Activated CD4-positive, CD25-positive, alpha-beta regulatory T cell (primary cell): ENCODE results near the gene PM20D1.
"Not testable (repeated sequence)": the region's sequence is repeated elsewhere in the genome, so short reads cannot be mapped to it uniquely, and the experiment has no call there.

Experiments
- DNase-seq, 4 experiments: peaks; one replicate each; lab custom pipeline; 2025; lab: John Stamatoyannopoulos, UW

Gene PM20D1, protein sequence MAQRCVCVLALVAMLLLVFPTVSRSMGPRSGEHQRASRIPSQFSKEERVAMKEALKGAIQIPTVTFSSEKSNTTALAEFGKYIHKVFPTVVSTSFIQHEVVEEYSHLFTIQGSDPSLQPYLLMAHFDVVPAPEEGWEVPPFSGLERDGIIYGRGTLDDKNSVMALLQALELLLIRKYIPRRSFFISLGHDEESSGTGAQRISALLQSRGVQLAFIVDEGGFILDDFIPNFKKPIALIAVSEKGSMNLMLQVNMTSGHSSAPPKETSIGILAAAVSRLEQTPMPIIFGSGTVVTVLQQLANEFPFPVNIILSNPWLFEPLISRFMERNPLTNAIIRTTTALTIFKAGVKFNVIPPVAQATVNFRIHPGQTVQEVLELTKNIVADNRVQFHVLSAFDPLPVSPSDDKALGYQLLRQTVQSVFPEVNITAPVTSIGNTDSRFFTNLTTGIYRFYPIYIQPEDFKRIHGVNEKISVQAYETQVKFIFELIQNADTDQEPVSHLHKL

DNA sequence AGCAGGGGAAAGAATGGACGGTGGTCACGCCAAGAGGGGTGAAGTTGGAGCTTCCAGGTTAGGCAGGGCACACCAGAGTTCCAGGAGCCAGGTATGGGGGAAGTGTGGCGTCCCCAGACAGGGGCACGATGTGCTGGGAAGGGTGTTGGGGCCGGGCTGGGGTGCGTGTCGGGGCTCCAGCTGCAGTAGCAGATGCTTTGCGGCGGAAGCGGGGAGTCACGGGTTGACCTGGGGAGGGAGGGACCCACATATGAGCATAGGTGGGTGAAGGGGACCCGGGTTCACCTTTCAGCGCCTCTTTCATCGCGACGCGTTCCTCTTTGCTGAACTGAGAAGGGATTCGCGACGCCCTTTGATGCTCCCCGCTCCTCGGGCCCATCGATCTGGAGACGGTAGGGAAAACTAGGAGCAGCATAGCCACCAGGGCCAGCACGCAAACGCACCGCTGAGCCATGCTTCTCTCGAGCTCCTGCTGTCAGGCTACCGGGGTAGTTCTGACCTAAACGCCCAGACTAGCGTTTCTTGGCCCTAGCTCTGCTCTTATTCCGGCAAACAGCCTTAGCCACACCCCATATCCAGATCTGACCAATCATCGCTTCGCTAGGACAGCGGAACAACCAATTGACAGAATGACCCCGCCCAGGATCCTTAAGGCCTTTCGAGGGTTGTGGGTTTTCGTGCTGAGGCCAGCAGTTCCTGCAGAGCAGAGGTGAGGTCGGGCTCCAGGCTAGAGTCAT is at the start of gene PM20D1:
PM20D1 (minus strand) TSS at position 514 of the 737 bp plus-strand sequence; CDS start at position 454, 60 bp downstream.
- DNase-seq: peak; percentile 19 to 47 (median 37)

DNA sequence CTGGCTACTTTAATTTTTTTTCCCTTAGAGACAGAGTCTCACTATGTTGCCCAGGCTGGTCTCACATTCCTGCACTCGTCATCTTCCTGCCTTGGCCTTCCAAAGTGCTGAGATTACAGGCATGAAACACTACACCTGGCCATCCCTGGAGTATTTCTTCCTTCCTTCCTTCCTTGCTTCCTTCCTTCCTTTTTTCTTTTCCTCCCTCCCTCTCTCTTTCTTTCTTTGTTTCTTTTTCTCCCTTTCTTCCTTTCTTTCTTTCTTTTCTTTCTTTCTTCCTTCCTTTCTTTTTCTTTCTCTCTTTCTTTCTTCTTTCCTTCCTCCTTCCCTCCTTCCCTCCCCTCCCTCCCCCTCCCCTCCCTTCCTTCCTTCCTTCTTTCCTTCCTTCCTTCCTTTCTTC is 46.4 kb upstream of the PM20D1 start:
- DNase-seq: no peak

DNA sequence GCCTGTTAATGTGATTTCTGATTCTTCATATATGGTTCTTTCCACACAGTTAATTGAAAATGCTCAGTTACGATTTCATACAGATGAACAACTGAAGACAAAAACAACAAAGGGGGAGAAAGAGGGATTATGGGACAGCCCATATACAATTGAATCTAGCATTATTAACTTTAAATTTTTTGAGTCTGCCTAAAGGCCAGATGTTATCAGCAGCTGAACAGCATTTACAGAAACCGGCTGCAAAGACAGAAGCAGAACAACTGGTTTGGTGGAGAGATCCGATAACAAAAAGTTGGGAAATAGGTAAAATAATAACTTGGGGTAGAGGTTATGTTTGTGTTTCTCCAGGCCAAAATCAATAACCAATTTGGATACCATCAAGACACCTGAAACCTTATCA is 44.2 kb upstream of the PM20D1 start:
- not testable (repeated sequence) for DNase-seq

DNA sequence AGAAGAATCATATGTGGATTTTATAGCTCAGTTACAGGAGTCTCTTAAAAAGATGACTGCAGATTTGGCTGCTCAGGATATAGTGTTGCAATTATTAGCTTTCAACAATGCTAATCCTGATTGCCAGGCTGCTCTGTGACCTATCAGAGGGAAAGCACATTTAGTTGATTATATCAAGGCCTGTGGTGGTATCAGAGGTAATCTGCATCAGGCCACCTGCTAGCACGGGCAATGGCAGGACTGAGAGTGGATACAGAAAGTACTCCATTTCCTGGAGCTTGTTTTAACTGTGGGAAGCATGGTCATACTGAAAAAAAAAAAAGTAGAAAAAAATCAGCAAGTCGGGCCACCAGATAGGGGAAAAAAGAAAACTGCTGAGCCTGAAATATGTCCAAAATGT is 42.2 kb upstream of the PM20D1 start:
- not testable (repeated sequence) for DNase-seq

DNA sequence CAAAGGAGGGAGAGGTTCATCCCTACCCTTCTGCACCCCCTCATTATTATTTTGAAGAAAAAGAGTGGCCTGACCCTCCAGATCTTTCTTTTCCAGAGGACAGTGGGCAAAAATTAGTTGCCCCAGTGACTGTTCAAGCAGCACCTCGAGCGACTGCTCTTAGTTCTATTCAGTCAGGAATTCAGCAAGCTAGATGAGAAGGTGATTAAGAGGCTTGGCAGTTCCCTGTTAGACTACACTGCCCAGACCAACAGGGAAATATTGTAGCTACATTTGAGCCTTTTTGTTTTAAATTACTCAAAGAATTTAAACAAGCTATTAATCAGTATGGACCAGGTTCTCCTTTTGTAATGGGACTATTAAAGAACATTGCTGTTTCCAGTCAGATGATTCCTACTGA is 41.5 kb upstream of the PM20D1 start:
- DNase-seq: not testable (repeated sequence)

DNA sequence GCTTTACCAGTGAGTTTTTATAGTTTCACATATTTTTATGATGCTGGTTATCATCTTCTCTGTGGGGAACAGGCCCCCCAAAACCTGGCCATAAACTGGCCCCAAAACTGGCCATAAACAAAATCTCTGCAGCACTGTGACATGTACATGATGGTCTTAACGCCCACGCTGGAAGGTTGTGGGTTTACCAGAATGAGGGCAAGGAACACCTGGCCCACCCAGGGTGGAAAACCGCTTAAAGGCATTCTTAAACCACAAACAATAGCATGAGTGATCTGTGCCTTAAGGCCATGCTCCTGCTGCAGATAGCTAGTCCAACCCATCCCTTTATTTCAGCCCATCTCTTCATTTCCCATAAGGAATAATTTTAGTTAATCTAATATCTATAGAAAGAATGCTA is 40.7 kb upstream of the PM20D1 start:
- DNase-seq: not testable (repeated sequence)

DNA sequence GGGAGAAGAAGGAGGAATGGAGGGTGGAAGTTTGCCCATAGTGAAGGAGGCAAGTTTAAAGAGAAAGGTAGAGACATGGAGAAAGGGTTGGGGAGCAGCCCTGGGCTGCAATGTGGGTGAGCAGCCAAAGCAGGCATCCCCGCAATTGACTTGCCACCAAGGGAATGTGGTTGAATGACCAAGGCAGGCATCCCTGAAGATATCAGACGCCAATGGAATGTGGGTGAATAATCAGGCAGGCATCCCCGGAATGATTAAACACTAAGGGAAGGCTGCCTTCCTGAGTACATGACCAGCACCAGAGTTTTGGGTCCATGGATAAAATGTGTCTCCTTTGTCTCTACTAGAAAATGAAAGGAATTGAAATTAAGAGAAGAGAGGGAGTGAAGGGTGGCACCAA is 39.8 kb upstream of the PM20D1 start:
- DNase-seq: not testable (repeated sequence)

DNA sequence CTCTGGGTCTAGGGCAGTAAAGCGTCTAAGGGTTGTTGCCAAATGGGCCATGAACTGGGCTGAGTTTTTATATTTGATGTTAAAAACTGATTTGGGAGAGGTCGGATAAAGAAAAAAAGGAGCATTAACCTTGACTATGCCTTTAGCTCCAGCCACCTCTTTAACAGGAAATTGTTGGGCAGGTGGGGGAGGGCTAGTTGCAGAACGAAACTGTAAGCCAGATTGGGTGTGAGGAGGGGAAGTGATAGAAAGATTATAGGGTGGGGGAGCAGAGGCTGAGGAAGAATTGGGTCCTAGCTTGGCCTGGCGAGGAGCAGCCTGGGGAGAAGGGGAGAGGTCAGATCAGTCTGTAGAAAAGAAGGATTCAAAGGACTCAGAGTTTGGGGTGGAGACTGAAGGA is 39.1 kb upstream of the PM20D1 start:
- DNase-seq: not testable (repeated sequence)

DNA sequence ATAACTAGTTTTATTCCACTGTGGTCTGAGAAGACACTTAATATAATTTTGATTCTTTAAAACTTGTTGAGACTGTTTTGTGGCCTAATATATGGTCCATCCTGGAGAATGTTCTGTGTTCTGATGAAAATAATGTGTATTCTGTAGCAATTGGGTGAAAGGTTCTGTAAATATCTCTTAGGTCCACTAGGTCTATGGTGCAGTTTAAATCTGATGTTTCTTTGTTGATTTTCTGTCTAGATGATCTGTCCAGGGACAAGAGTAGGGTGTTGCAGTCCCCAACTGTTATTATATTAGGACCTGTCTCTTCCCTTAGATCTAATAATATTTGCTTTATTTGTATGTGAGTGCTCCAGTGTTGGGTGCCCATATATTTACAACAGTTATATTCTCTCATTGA is 33.9 kb upstream of the PM20D1 start:
- DNase-seq: no peak

DNA sequence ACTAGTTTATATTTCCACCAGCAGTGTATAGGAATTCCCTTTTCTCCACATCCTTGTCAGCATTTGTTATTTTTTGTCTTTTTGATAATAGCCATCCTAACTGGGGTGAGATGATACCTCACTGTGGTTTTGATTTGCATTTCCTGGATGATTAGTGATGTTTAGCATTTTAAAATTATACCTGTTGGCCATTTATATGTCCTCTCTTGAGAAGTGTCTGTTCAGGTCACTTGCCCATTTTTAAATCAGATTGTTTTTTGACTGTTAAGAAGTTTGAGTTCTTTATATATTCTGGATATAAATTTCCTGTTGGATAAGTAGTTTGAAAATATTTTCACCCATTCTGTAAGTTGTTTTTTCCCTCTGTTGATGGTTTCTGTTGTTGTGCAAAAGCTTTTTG is 31.0 kb upstream of the PM20D1 start:
- DNase-seq: no peak

DNA sequence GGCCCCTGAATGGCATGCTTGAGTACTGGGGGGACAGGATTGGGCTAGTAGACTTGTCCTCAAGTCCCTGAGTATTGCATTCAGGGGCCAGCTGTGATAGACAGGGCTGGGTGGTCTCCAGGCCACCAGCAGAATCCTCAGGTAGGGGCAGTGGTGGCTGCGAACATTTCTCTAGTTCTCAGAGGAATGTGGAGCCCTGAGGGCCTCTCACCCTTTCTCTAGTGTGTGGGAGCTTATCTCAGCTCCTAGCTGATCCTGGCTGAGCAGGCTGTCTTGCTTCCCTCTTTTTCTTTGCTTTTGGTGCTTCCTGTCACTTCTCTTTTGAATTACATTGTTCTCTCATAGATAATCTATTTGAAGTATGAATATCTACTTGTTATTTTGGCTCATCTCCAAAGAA is 30.0 kb upstream of the PM20D1 start:
- no peak for DNase-seq

DNA sequence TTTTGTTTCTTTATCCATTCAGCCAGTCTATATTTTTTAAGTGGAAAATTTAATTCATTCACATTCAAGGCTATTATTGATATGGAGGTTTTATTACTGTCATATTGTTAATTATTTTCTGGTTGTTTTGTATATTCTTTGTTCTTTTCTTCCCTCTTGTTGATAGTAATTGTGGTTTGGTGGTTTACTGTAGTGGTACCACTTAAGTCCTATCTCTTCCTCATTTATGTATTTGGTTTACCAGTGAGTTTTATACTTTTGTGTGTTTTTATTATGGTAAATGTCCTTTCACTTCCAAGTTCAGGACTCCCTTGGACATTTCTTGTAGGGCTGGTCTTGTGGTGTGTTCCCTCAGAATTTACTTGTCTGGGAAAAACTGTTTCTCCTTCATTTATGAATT is 28.1 kb upstream of the PM20D1 start:
- DNase-seq: no peak

DNA sequence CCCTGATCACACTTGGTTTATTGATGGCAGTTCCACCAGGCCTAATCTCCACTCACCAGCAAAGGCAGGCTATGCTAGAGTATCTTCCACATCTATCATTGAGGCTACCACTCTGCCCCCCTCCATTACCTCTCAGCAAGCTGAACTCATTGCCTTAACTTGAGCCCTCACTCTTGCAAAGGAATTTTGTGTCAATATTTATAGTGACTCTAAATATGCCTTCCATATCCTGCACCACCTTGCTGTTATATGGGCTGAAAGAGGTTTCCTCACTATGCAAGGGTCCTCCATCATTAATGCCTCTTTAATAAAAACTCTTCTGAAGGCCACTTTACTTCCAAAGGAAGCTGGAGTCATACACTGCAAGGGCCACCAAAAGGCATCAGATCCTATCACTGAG is 23.2 kb upstream of the PM20D1 start:
- not testable (repeated sequence) for DNase-seq

DNA sequence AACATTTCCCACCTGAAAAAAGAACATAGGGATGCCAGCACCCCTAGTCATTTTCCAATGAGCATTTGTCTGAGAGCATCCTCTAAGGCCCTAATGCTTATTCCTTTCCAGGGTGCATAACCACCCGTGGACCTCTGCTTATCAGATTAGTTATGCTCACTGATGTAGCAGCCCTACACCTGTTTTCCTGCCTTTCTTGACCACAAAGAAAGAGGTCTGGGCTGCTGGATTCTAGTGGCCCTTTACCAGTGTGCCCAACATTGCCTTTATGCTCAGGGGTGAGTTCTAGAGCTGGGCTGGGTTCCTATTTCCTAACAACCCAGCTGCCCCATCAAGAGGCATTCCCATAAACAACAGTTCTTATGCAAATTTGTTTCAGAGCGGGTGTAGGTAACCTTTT is 20.3 kb upstream of the PM20D1 start:
- DNase-seq: no peak

DNA sequence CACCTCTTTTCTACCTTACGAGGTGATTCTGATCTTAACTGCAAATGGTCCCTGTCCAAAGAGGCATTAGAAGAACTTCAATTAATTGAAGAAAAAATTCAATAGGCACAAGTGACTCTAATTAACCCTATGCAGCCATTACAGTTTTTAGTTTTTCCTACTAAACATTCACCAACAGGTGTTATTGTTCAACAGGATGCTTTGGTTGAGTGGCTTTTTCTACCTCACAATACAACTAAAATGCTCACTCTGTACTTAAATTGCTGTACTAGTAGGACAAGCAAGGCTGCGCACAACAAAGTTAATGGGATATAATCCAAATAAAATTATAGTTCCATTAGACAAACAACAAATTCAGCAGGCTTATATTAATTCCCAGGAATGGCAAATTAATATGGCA is 11.6 kb upstream of the PM20D1 start:
- DNase-seq: no peak

DNA sequence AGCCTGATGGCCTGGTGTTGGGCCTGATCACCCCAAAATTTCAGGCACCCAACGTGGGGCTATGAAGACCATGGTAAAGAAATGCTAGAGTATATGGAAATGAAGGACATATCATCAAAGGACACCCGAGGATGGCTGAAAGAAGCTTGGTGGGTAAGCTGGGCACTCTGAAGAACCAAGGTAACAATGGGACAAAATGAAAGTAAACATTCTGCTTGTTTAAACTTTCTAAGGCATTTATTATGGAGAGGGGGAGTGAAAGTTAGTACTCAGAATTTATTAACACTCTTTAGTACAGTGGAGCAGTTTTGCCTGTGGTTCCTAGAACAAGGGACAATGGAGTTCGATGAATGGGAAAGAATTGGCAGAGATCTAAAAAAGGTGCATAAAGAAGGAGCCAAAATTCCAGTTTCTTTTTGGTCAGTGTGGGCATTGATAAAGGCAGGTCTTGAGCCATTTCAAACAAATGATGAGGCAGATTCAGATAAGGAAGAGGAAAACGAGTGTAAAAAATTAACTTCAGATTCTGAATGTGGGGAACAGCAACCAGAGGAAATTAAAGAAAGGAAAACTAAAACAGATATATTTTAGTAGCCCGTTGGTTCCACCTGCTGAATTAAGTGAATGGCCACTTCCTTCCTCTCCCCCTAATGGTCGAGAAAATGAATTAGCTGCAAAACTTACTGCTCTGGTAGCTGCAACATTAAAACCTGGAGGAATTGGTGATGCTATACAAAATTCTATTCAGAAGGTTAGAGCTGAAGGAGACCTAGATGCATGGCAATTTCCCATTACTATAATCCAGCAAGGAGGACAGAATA is 8.4 kb upstream of the PM20D1 start:
- DNase-seq: no peak

DNA sequence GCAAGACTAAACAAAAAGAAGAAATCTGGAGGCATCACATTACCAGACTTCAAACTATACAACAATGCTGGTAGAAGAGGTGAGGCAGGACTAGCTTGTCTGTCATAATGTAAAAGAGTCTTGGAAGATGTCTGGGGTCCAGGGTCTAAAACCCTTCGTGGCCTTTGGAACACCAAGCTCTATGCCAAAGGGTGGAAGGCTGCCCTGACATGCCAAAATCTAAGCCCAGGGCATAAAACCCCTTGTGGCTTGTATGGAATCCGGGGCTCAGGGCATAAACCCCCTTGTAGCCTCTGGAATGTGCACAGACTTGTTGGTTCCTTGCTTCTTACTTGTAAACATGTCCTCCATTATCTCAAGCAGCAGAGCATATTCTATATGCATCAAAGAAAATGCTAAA is 7.6 kb upstream of the PM20D1 start:
- DNase-seq: not testable (repeated sequence)

DNA sequence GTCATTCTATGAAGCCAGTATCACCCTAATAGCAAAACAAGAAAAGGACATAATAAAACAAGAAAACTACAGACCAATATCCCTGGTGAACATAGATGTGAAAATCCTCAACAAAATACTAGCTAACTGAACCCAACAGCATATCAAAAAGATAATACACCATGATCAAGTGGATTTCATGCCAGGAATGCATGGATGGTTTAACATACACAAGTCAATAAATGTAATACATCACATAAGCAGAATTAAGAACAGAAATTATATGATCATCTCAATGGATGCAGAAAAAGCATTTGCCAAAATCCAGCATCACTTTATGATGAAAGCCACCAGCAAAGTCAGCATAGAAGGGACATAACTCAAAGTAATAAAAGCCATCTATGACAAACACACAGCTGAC is 6.5 kb upstream of the PM20D1 start:
- no peak for DNase-seq

DNA sequence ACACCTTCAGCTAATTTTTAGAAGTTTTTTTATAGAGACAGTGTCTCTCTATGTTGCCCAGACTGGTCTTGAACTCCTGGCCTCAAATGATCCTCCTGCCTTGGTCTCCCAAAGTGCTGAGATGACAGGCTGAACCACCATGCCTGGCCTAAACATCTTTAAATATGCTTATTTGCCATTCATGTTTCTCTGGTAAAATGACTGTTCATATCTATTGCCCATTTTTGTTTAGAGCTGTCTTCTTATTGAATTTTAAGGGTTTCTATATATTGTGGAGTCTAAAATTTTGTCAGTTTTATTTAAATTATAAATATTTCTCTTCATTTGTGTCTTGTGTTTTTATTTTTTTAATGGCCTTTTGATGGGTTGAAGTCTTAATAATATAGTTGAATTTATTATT is 3.0 kb upstream of the PM20D1 start:
- DNase-seq: no peak

DNA sequence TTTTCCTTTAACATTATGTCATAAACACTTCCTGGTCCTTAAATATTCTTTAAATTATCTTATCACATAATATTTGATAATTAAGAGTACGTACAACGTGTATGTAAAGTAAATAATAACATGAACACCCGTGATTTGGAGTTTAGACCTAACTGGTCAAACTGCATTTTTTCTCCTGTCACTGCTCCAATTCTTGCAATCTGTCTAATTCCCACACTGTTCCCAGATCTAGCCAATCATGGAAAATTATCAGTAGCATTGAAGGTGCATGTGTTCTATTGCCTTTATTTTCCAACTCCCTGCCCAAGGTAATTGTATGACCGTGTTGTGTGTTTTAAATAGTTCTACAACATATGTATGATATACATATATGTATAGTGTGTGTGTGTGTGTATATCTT is 2.1 kb upstream of the PM20D1 start:
- no peak for DNase-seq

DNA sequence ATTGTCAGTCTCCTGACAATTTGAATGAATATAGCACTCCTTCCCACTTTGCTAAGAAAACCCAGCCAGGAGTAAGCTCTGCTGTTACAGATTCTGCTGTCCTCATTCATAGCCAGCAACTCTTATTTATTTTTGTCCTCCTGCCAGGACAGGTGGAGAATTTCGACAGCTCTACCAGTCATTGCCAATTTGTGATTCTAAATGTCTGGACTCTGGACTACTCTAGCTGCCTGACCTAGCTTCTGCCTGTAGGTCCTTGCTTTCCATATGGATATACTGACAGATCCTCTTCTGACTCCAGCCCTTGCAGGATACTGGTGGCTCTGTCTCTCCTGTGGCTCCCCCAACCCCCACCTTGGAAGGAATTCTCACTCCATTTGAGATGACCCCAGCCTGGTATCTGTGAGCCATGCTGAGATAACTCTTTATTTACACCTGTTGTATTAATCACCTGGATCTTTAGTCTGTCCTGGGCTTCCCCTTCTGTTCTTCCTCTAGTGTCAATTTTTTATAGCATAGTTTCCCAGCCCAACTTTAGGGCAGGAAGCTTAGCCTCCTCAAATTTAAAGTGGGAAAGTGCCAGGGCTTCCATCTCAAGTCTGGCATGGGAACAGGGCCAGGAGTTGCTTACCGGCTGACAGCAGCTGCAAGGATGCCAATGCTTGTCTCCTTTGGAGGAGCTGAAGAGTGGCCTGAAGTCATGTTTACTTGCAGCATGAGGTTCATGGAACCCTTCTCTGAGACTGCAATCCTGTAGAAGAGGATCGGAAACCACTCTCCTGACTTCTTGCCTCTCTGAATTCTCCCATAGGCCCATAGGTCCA is 6.7 kb downstream of the PM20D1 start:
- DNase-seq: no peak
